Liver (tissue), 9 donors: ENCODE data around the gene IGF1R. TPM values are rescaled to one million over a fixed set of nuclear protein-coding genes. Genes with fewer than 3 reads are reported as not detected.
A peak's percentile ranks its signal among the peaks of the same experiment; 100 is the strongest.

Experiments used
- DNase-seq: peaks from one replicate; pipeline ENCODE4 v3.0.0-alpha.2; 2017; ENCODE audit warnings: low spot score
- H3K27ac ChIP-seq, 2 donors: one replicate each; pipeline ENCODE4 v1.7.0; 2013; ENCODE audit warnings: inconsistent platforms in 2 of 2, low read length in 2 of 2, control low read depth in 1 of 2, low read depth in 1 of 2, mild to moderate bottlenecking in 1 of 2
- H3K27me3 ChIP-seq, 4 donors: one replicate each; pipeline versions ENCODE4 v1.6.1 to v1.7.0; 2013; ENCODE audit warnings: low read length in 3 of 4, inconsistent platforms in 1 of 4, mild to moderate bottlenecking in 1 of 4, moderate library complexity in 1 of 4; ENCODE audit not compliant: control insufficient read depth in 4 of 4, insufficient read depth in 4 of 4
- H3K36me3 ChIP-seq, 4 donors: one replicate each; pipeline versions ENCODE4 v1.6.1 to v1.7.0; 2013; ENCODE audit warnings: low read length in 3 of 4, mild to moderate bottlenecking in 3 of 4, low read depth in 1 of 4, moderate library complexity in 1 of 4; ENCODE audit not compliant: control insufficient read depth in 4 of 4, insufficient read depth in 3 of 4
- H3K4me1 ChIP-seq, 4 donors: one replicate each; pipeline versions ENCODE4 v1.6.1 to v1.7.0; 2013; ENCODE audit warnings: low read length in 3 of 4, mild to moderate bottlenecking in 3 of 4, moderate library complexity in 1 of 4; ENCODE audit not compliant: control insufficient read depth in 4 of 4, insufficient read depth in 4 of 4
- H3K4me3 ChIP-seq, 3 donors: one replicate each; pipeline versions ENCODE4 v1.6.1 to v1.7.0; 2013; ENCODE audit warnings: low read length in 3 of 3, control low read depth in 1 of 3, low read depth in 1 of 3, mild to moderate bottlenecking in 1 of 3
- H3K9ac ChIP-seq, 2 donors: one replicate each; pipeline ENCODE4 v1.7.0; 2013; ENCODE audit warnings: low read length in 2 of 2, mild to moderate bottlenecking in 2 of 2, moderate library complexity in 2 of 2, control low read depth in 1 of 2, low read depth in 1 of 2
- H3K9me3 ChIP-seq, 4 donors: one replicate each; pipeline versions ENCODE4 v1.6.1 to v1.7.0; 2013; ENCODE audit warnings: low read length in 3 of 4; ENCODE audit not compliant: control insufficient read depth in 4 of 4
- ATF3 ChIP-seq: IDR thresholded peaks from 2 replicates; pipeline ENCODE4 v1.6.1; 2016; ENCODE audit warnings: antibody characterized with exemption
- CTCF ChIP-seq: fragments of 150-350 bp; IDR thresholded peaks from 2 replicates; pipeline ENCODE4 v1.5.1; 2017; ENCODE audit warnings: improper control_type of control experiment, low read depth, low read length; ENCODE audit not compliant: missing input control
- EGR1 ChIP-seq, 2 donors: IDR thresholded peaks; 2 replicates each; pipeline ENCODE4 v1.6.1; 2016 to 2018; ENCODE audit warnings: antibody characterized with exemption in 2 of 2, low read depth in 2 of 2
- HNF4A ChIP-seq, 2 donors: conservative IDR thresholded peaks; 2 replicates each; pipeline ENCODE4 v1.6.1; 2016; ENCODE audit warnings: antibody characterized with exemption in 2 of 2, mild to moderate bottlenecking in 2 of 2
- HNF4G ChIP-seq: IDR thresholded peaks from 2 replicates; pipeline ENCODE4 v1.6.1; 2016; ENCODE audit warnings: antibody characterized with exemption
- JUND ChIP-seq, 2 donors: IDR thresholded peaks; 2 replicates each; pipeline ENCODE4 v1.6.1; 2016; ENCODE audit warnings: antibody characterized with exemption in 2 of 2
- MAX ChIP-seq: IDR thresholded peaks from 2 replicates; pipeline ENCODE4 v1.6.1; 2016; ENCODE audit warnings: antibody characterized with exemption
- NR2F2 ChIP-seq: IDR thresholded peaks from 2 replicates; pipeline ENCODE4 v1.6.1; 2016; ENCODE audit warnings: antibody characterized with exemption
- RAD21 ChIP-seq, 2 donors: IDR thresholded peaks; 2 replicates each; pipeline ENCODE4 v1.6.1; 2016; ENCODE audit warnings: antibody characterized with exemption in 2 of 2, mild to moderate bottlenecking in 2 of 2
- SP1 ChIP-seq: IDR thresholded peaks from 2 replicates; pipeline ENCODE4 v1.6.1; 2018; ENCODE audit warnings: antibody characterized with exemption, mild to moderate bottlenecking
- ZBTB33 ChIP-seq: IDR thresholded peaks from 2 replicates; pipeline ENCODE4 v1.6.1; 2016; ENCODE audit warnings: antibody characterized with exemption
- WGBS: extraction: QIAGEN DNeasy Blood & Tissue Kit; methylation state at CpG from one replicate; pipeline ENCODE4 v1.1.7; 2013; 5-methylcytosine and 5-hydroxymethylcytosine counted together
- polyA plus RNA-seq, 2 donors: library from polyadenylated mRNA; stranded (reverse) in 1 of 2; unstranded in 1 of 2; fragments of 200-250 nt in 1 of 2; fragments of >200 nt in 1 of 2; fragmentation: Nextera tagmentation in 1 of 2; extraction: Ambion mirVana in 1 of 2; gene quantifications; one replicate each; pipeline versions ENCODE4 v1.2.1 to v1.2.3, GENCODE V29; 2013 to 2015
- total RNA-seq, 2 donors: library from RNA; depleted of rRNA; stranded (reverse); fragments of >200 nt; gene quantifications; one replicate each; pipeline ENCODE4 v1.2.3, GENCODE V29; 2014
- donor health status: healthy.
- donor health status: healthy.
- donor health status: healthy.
- donor health status: healthy.
- donor health status: healthy.

Gene IGF1R
- total and polyA plus RNA-seq, 4 donors = 0.69 to 10.3 (median 3.2) TPM

- WGBS = 69% methylated on average over 4 of the region's 4 CpGs
- H3K4me3 ChIP-seq = no peak overlapping the region
- H3K27me3 ChIP-seq = peaks cover 0 to 14% (median 1%) of the 10 kb centered on the region in 4 donors
- no peak for DNase-seq
- no peak for TF ChIP-seq EGR1 (IDR thresholded peaks at IDR 0.05; ENCODE audit: low read depth in 2 of 2)
- no peak for TF ChIP-seq MAX
- no peak for TF ChIP-seq SP1
- TF ChIP-seq ATF3 = no peak
- TF ChIP-seq CTCF = no peak
- TF ChIP-seq RAD21 (IDR thresholded peaks at IDR 0.05) = no peak
- no peak for TF ChIP-seq NR2F2
- no peak for TF ChIP-seq ZBTB33
- no peaks in the 10 kb centered on the region for H3K4me1 ChIP-seq
- H3K36me3 ChIP-seq = no peaks in the 10 kb centered on the region
- H3K9me3 ChIP-seq = no peaks in the 10 kb centered on the region
- no peak overlapping the region for H3K27ac ChIP-seq
- no peak overlapping the region for H3K9ac ChIP-seq
Observed at GRCh38 chr15:98657721-98658120, 9.4 kb downstream of the IGF1R start.

GRCh38 chr15:98658831-98659699, 10.7 kb downstream of the IGF1R start:
- no peaks in the 10 kb centered on the region for H3K4me1 ChIP-seq
- TF ChIP-seq RAD21 (IDR thresholded peaks at IDR 0.05) (peak; percentile 83 to 90), JUND (IDR thresholded peaks at IDR 0.05) (no peak), HNF4A (conservative IDR thresholded peaks at IDR 0.05) (peak; percentile 73 to 76), HNF4G (peak; percentile 56), CTCF (peak; percentile 85)
- no peak overlapping the region for H3K9ac ChIP-seq
- WGBS = 35% methylated on average over 7 of the region's 7 CpGs
- peaks cover 0 to 17% (median 1%) of the 10 kb centered on the region in 4 donors for H3K27me3 ChIP-seq
- no peaks in the 10 kb centered on the region for H3K36me3 ChIP-seq
- no peak overlapping the region for H3K4me3 ChIP-seq
- H3K27ac ChIP-seq = no peak overlapping the region
- DNase-seq = no peak
- H3K9me3 ChIP-seq = no peaks in the 10 kb centered on the region
